MM.1S (cell line): ENCODE measurements around the gene DGCR8.

Experiments
- CTCF ChIP-seq: fragments of 300-600 bp; sonication (generic); IDR thresholded peaks from 2 replicates; pipeline ENCODE4 v1.5.1; 2016; ENCODE audit warnings: antibody characterized with exemption, low read length, mixed read lengths
- EZH2 ChIP-seq: fragments of 300-600 bp; sonication (generic); optimal IDR thresholded peaks from 2 replicates; pipeline ENCODE3; 2017; ENCODE audit warnings: low read depth, mild to moderate bottlenecking, antibody characterized with exemption, low read length, mixed read lengths

- TF ChIP-seq CTCF (no peak), EZH2 (no peak)
These were observed 10.1 kb downstream of the DGCR8 start for GRCh38 chr22:20089977-20090729.
